H1 (cell line): ENCODE measurements around the gene TCF7L1. TPM values are rescaled to one million over a fixed set of nuclear protein-coding genes. Genes with fewer than 3 reads are reported as not detected.

Experiments used
- CTCF ChIA-PET: fragments of 300-600 bp; sonication (Branson Sonifier 250); formaldehyde crosslinking; loops from one replicate; lab custom pipeline; 2021; ENCODE audit not compliant: partially characterized antibody; lab: Charles Lee
- POLR2A ChIA-PET: fragments of 300-600 bp; sonication (Branson Sonifier 250); formaldehyde crosslinking; loops from one replicate; lab custom pipeline; 2021; ENCODE audit warnings: inconsistent platforms; ENCODE audit not compliant: partially characterized antibody; lab: Charles Lee
- DNase-seq, 2 experiments: peaks; one replicate each; pipeline versions ENCODE4 v3.0.0 to v3.0.0-alpha.2; 2010 to 2022; ENCODE audit warnings: low spot score in 2 of 2, low read depth in 1 of 2, mixed read lengths in 1 of 2
- FAIRE-seq: peaks from 2 replicates; lab custom pipeline; 2011; peaks lifted over from hg19 to GRCh38; lab: Jason Lieb, UNC
- H2AFZ ChIP-seq: 2 replicates; pipeline ENCODE4 v1.8.1; 2012; ENCODE audit warnings: low read length, inconsistent platforms
- H2AK5ac ChIP-seq: 2 replicates; pipeline ENCODE4 v1.6.1; 2013; ENCODE audit warnings: low read depth, low read length
- H2BK120ac ChIP-seq: replicated peaks from 2 replicates; pipeline ENCODE3; 2013; ENCODE audit warnings: low read depth, low read length, inconsistent platforms
- H2BK12ac ChIP-seq: 2 replicates; pipeline ENCODE4 v1.6.1; 2013; ENCODE audit warnings: low read depth, low read length
- H2BK15ac ChIP-seq: 2 replicates; pipeline ENCODE4 v1.6.1; 2013; ENCODE audit warnings: low read length
- H2BK20ac ChIP-seq: 2 replicates; pipeline ENCODE4 v1.6.1; 2013; ENCODE audit warnings: low read length
- H2BK5ac ChIP-seq: 2 replicates; pipeline ENCODE4 v1.6.1; 2013; ENCODE audit warnings: low read depth, low read length
- H3K14ac ChIP-seq: 2 replicates; pipeline ENCODE4 v1.6.1; 2013; ENCODE audit warnings: inconsistent platforms; ENCODE audit not compliant: insufficient read length
- H3K18ac ChIP-seq: 2 replicates; pipeline ENCODE4 v1.6.1; 2013; ENCODE audit warnings: low read length; ENCODE audit errors: extremely low read depth
- H3K23ac ChIP-seq: 2 replicates; pipeline ENCODE4 v1.6.1; 2013; ENCODE audit warnings: inconsistent platforms; ENCODE audit not compliant: insufficient read length
- H3K23me2 ChIP-seq: 2 replicates; pipeline ENCODE4 v1.6.1; 2013; ENCODE audit warnings: low read depth, low read length
- H3K27ac ChIP-seq: 2 replicates; pipeline ENCODE4 v1.6.1; 2011; ENCODE audit warnings: low read depth, low read length, inconsistent platforms
- H3K27me3 ChIP-seq, 4 experiments: replicated peaks in 1 of 4; 1 replicate in 1 of 4; 2 replicates in 3 of 4; pipeline versions ENCODE4 v1.6.1 to v1.8.1; 2011 to 2013; ENCODE audit warnings: low read length in 3 of 4, mild to moderate bottlenecking in 3 of 4, inconsistent platforms in 2 of 4, mixed read lengths in 2 of 4, moderate library complexity in 1 of 4; ENCODE audit not compliant: control insufficient read depth in 3 of 4, insufficient read depth in 3 of 4; ENCODE audit errors: extremely low read depth in 1 of 4
- H3K36me3 ChIP-seq, 4 experiments: 2 replicates each; pipeline versions ENCODE4 v1.6.1 to v1.8.1; 2011 to 2013; ENCODE audit warnings: mild to moderate bottlenecking in 4 of 4, low read length in 3 of 4, moderate library complexity in 2 of 4, control low read depth in 1 of 4, inconsistent platforms in 1 of 4; ENCODE audit not compliant: insufficient read depth in 4 of 4, control insufficient read depth in 2 of 4
- H3K4ac ChIP-seq: replicated peaks from 2 replicates; pipeline ENCODE3; 2013; ENCODE audit warnings: low read length, low read depth, mixed read lengths, inconsistent platforms; ENCODE audit not compliant: insufficient read length
- H3K4me1 ChIP-seq, 4 experiments: replicated peaks in 1 of 4; 1 replicate in 1 of 4; 2 replicates in 3 of 4; pipeline versions ENCODE4 v1.6.1 to v1.8.1; 2011 to 2013; ENCODE audit warnings: low read length in 3 of 4, inconsistent platforms in 2 of 4, mixed read lengths in 1 of 4; ENCODE audit not compliant: insufficient read depth in 4 of 4, control insufficient read depth in 3 of 4
- H3K4me2 ChIP-seq, 2 experiments: 2 replicates each; pipeline versions ENCODE4 v1.6.1 to v1.8.1; 2011 to 2013; ENCODE audit warnings: low read depth in 2 of 2, low read length in 2 of 2, control low read depth in 1 of 2, inconsistent platforms in 1 of 2, mild to moderate bottlenecking in 1 of 2; ENCODE audit not compliant: insufficient read depth in 1 of 2
- H3K4me3 ChIP-seq, 4 experiments: fragments of 200-600, 300-600 bp in 1 of 4; sonication (generic), shearing (Covaris generic), sonication (Bioruptor Twin) in 1 of 4; 2 replicates each; pipeline versions ENCODE4 v1.5.1 to v1.8.1; 2011 to 2016; ENCODE audit warnings: low read length in 4 of 4, low read depth in 3 of 4, control low read depth in 2 of 4, inconsistent platforms in 2 of 4, mild to moderate bottlenecking in 2 of 4, mixed read lengths in 1 of 4, moderate library complexity in 1 of 4; ENCODE audit not compliant: insufficient read depth in 2 of 4; ENCODE audit errors: extremely low read depth in 1 of 4
- H3K56ac ChIP-seq: replicated peaks from 2 replicates; pipeline ENCODE3; 2013; ENCODE audit warnings: low read depth, mild to moderate bottlenecking, mixed read lengths, low read length, inconsistent platforms; ENCODE audit not compliant: insufficient read length
- H3K79me1 ChIP-seq: 2 replicates; pipeline ENCODE4 v1.6.1; 2013; ENCODE audit warnings: low read depth, low read length, control low read depth
- H3K79me2 ChIP-seq, 2 experiments: 2 replicates each; pipeline versions ENCODE4 v1.6.1 to v1.8.1; 2012 to 2013; ENCODE audit warnings: low read length in 2 of 2, mild to moderate bottlenecking in 2 of 2, inconsistent platforms in 1 of 2; ENCODE audit not compliant: insufficient read depth in 2 of 2, control insufficient read depth in 1 of 2
- H3K9ac ChIP-seq, 4 experiments: replicated peaks in 1 of 4; 1 replicate in 1 of 4; 2 replicates in 3 of 4; pipeline versions ENCODE4 v1.6.1 to v1.8.1; 2011 to 2013; ENCODE audit warnings: low read depth in 3 of 4, low read length in 3 of 4, control low read depth in 2 of 4, mild to moderate bottlenecking in 2 of 4, moderate library complexity in 2 of 4, inconsistent platforms in 1 of 4; ENCODE audit errors: extremely low read depth in 1 of 4
- H3K9me3 ChIP-seq, 2 experiments: 2 replicates each; pipeline versions ENCODE4 v1.6.1 to v1.8.1; 2012 to 2013; ENCODE audit warnings: mild to moderate bottlenecking in 2 of 2, moderate library complexity in 2 of 2, control low read depth in 1 of 2, inconsistent platforms in 1 of 2, low read depth in 1 of 2, low read length in 1 of 2, mixed read lengths in 1 of 2; ENCODE audit not compliant: insufficient read depth in 2 of 2
- H4K20me1 ChIP-seq, 2 experiments: replicated peaks in 1 of 2; 2 replicates each; pipeline versions ENCODE3 to v1.8.1; 2011 to 2013; ENCODE audit warnings: inconsistent platforms in 2 of 2, low read length in 2 of 2, mild to moderate bottlenecking in 1 of 2; ENCODE audit not compliant: insufficient read depth in 2 of 2, control insufficient read depth in 1 of 2
- H4K5ac ChIP-seq: 2 replicates; pipeline ENCODE4 v1.6.1; 2013; ENCODE audit warnings: low read length, low read depth, mixed read lengths, inconsistent platforms; ENCODE audit not compliant: insufficient read length
- H4K8ac ChIP-seq: 2 replicates; pipeline ENCODE4 v1.8.0; 2013; ENCODE audit warnings: mild to moderate bottlenecking, moderate library complexity, low read length, inconsistent platforms; ENCODE audit not compliant: insufficient read depth; ENCODE audit errors: extremely low read depth
- H4K91ac ChIP-seq: replicated peaks from 2 replicates; pipeline ENCODE3; 2013; ENCODE audit warnings: low read length, mixed read lengths, inconsistent platforms; ENCODE audit not compliant: insufficient read length
- BRCA1 ChIP-seq: IDR thresholded peaks from 2 replicates; pipeline ENCODE4 v1.6.1; 2012; ENCODE audit warnings: low read depth, low read length, improper control_type of control experiment
- CBX5 ChIP-seq: fragments of 300-800, 300-1000 bp; sonication (generic); IDR thresholded peaks from 2 replicates; pipeline ENCODE4 v1.7.1; 2016; ENCODE audit warnings: antibody characterized with exemption, low read length, low read depth
- CHD1 ChIP-seq: IDR thresholded peaks from 2 replicates; pipeline ENCODE4 v1.6.1; 2012; ENCODE audit warnings: low read depth, low read length, improper control_type of control experiment
- E2F6 ChIP-seq: IDR thresholded peaks from 2 replicates; pipeline ENCODE4 v1.6.1; 2012; ENCODE audit warnings: inconsistent platforms
- EZH2 ChIP-seq: fragments of 200-600 bp; sonication (generic); IDR thresholded peaks from 2 replicates; pipeline ENCODE4 v1.7.1; 2012; ENCODE audit warnings: low read depth, mild to moderate bottlenecking, moderate library complexity, low read length, inconsistent platforms; ENCODE audit not compliant: severe bottlenecking
- FOSL1 ChIP-seq: IDR thresholded peaks from 2 replicates; pipeline ENCODE4 v1.6.1; 2011; ENCODE audit warnings: mild to moderate bottlenecking, low read depth, low read length, moderate library complexity; ENCODE audit not compliant: insufficient read depth
- HDAC2 ChIP-seq, 2 experiments: fragments of 300-600 bp in 1 of 2; sonication (generic) in 1 of 2; IDR thresholded peaks; 2 replicates each; pipeline ENCODE4 v1.6.1; 2011 to 2012; ENCODE audit warnings: low read depth in 2 of 2, low read length in 2 of 2, mild to moderate bottlenecking in 2 of 2, moderate library complexity in 2 of 2, borderline replicate concordance in 1 of 2, inconsistent platforms in 1 of 2
- HDAC6 ChIP-seq: IDR thresholded peaks from one replicate; pipeline ENCODE4 v1.7.1; 2012; ENCODE audit warnings: low read depth, mild to moderate bottlenecking, inconsistent platforms, low read length, moderate library complexity
- KDM1A ChIP-seq: fragments of 200-600, 300-600 bp; sonication (generic); IDR thresholded peaks from 2 replicates; pipeline ENCODE4 v1.7.1; 2016; ENCODE audit warnings: mild to moderate bottlenecking, low read length, borderline replicate concordance
- RBBP5 ChIP-seq: IDR thresholded peaks from 2 replicates; pipeline ENCODE4 v1.7.1; 2012; ENCODE audit warnings: low read depth, mild to moderate bottlenecking, inconsistent platforms, low read length, moderate library complexity, borderline replicate concordance
- RXRA ChIP-seq: IDR thresholded peaks from 2 replicates; pipeline ENCODE4 v1.6.1; 2011; ENCODE audit warnings: low read depth, mild to moderate bottlenecking, low read length, moderate library complexity; ENCODE audit not compliant: insufficient read depth
- SUZ12 ChIP-seq: fragments of 200-600 bp; sonication (generic); IDR thresholded peaks from 2 replicates; pipeline ENCODE4 v1.6.1; 2012; ENCODE audit warnings: mild to moderate bottlenecking, inconsistent platforms, low read length, moderate library complexity, mixed read lengths
- WGBS, 2 experiments: shearing (Covaris generic) in 1 of 2; methylation state at CpG; one replicate each; pipeline versions ENCODE4 v1.1.6 to v1.1.7; 2013 to 2015; ENCODE audit warnings: low lambda C conversion rate in 2 of 2, mixed read lengths in 2 of 2, inconsistent platforms in 1 of 2, low coverage in 1 of 2, missing lambda C conversion rate in 1 of 2; ENCODE audit not compliant: insufficient replicate concordance in 2 of 2, insufficient coverage in 1 of 2, insufficient read length in 1 of 2; ENCODE audit errors: extremely low coverage in 1 of 2, missing lambda C conversion rate in 1 of 2; 5-methylcytosine and 5-hydroxymethylcytosine counted together
- polyA plus RNA-seq, 7 experiments: library from polyadenylated mRNA; depleted of rRNA in 3 of 7; stranded (reverse) in 5 of 7; unstranded in 2 of 7; fragments of >200 nt in 5 of 7; fragments of 200-250 nt in 2 of 7; gene quantifications; 1 replicate in 5 of 7; 2 replicates in 1 of 7; 4 replicates in 1 of 7; pipeline versions ENCODE4 v1.2.1 to v1.2.3, GENCODE V29; 2011 to 2013; ENCODE audit warnings: missing spikeins in 2 of 7, mixed read lengths in 2 of 7
- total RNA-seq: library from RNA; stranded (reverse); fragmentation: NEBNext Ultra II Directional; extraction: Animal tissue kit (Norgen Biotek cat#: 25700); gene quantifications from 2 replicates; pipeline ENCODE4 v1.2.1, GENCODE V29; 2021

The TCF7L1 gene
- total and polyA plus RNA-seq, 2 of the 8 experiments (the other 6 are each of a cell fraction or from before 2014, with no cell fraction given) = 27.5 to 108 TPM

DNA sequence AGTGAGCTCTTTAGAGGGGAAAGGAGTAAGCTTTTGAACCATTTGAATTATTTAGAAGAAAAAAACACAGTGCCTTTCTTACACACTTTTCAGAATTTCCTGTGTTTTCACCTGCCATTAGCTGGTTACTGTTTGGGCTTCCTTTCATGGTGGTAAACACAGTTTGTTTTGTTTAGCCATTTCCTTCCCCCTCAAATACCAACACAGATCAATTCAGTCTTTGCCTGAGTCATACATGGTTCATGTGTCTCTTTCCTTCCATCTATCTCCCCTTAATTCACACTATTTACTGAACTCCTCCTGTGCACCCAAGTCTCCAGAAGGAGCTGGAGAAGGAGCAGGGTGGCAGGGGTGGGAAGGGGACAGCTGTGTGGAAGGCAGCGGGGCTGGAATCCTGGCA is 45.0 kb downstream of the TCF7L1 start:
- H3K4me3 ChIP-seq = 0 out of 8 replicates have a peak overlapping the region, but pooled peaks of 1 of the 4 experiments have one; percentile 16
- H2BK5ac ChIP-seq = no peak overlapping the region
- peaks cover 28 to 97% of the 10 kb centered on the region in 2 experiments for H3K79me2 ChIP-seq
- no peak overlapping the region for H3K4ac ChIP-seq
- H3K4me2 ChIP-seq = peak overlapping the region in 1 of 2 experiments; percentile 23; a peak in 1 of 4 replicates
- H3K23me2 ChIP-seq = no peaks in the 10 kb centered on the region
- H3K9me3 ChIP-seq = no peaks in the 10 kb centered on the region
- no peak overlapping the region for H3K56ac ChIP-seq
- peaks cover 39 to 51% of the 10 kb centered on the region in 2 experiments for H4K20me1 ChIP-seq
- no peaks in the 10 kb centered on the region for H3K36me3 ChIP-seq
- no peak overlapping the region for H4K5ac ChIP-seq
- no peak overlapping the region for H2BK15ac ChIP-seq
- H2AK5ac ChIP-seq = no peak overlapping the region
- ChIA-PET POLR2A (interaction anchor here (0.8 to 4.0 kb wide), 8 partner anchors 13 to 70 kb away, joined by 3 to 15 read pairs (median 6); partner anchors contain the start of gene TCF7L1), CTCF (interaction anchor here (0.6 to 15.2 kb wide), 11 partner anchors 8 to 122 kb away, joined by 3 to 218 read pairs (median 6); partner anchors contain the start of gene TCF7L1)
- no peaks in the 10 kb centered on the region for H3K27me3 ChIP-seq
- H3K27ac ChIP-seq = peak overlapping the region; percentile 52; the same call in 1 of the 2 replicates
- H3K9ac ChIP-seq = peak overlapping the region in 1 of 4 experiments; percentile 27; a peak in 1 of 7 replicates
- H4K8ac ChIP-seq = no peak overlapping the region
- FAIRE-seq (no peak), DNase-seq (no peak)
- H4K91ac ChIP-seq = no peak overlapping the region
- 100% methylated on average over 1 of the region's 1 CpG; no CpG with 5 or more reads in 1 of the 2 experiments for WGBS, 2 experiments
- no peak overlapping the region for H2BK120ac ChIP-seq
- H3K14ac ChIP-seq = no peak overlapping the region
- H3K79me1 ChIP-seq = peaks cover 35% of the 10 kb centered on the region
- no peak overlapping the region for H2AFZ ChIP-seq
- no peak overlapping the region for H3K23ac ChIP-seq
- peak overlapping the region; percentile 64; the same call in 1 of the 2 replicates for H3K18ac ChIP-seq
- no peak overlapping the region for H2BK20ac ChIP-seq
- peak overlapping the region; percentile 0; the same call in 1 of the 2 replicates for H2BK12ac ChIP-seq
- peaks cover 34 to 58% (median 35%) of the 10 kb centered on the region in 4 experiments for H3K4me1 ChIP-seq
- no peak for TF ChIP-seq FOSL1
- no peak for TF ChIP-seq HDAC2 (IDR thresholded peaks at IDR 0.05; ENCODE audit: borderline replicate concordance in 1 of 2, low read depth in 2 of 2, low read length in 2 of 2)
- no peak for TF ChIP-seq SUZ12
- TF ChIP-seq HDAC6 = no peak
- TF ChIP-seq RBBP5 = no peak
- TF ChIP-seq CBX5 = no peak
- no peak for TF ChIP-seq EZH2
- TF ChIP-seq CHD1 = no peak
- no peak for TF ChIP-seq BRCA1
- no peak for TF ChIP-seq E2F6
- no peak for TF ChIP-seq RXRA
- TF ChIP-seq KDM1A = no peak
